GM21390 (cell line): ENCODE data around the gene HMGB4.
A peak's percentile ranks its signal among the peaks of the same experiment; 100 is the strongest.

Experiments
- ATAC-seq: cut with Tn5 transposase; IDR thresholded peaks from one replicate; pipeline ENCODE4 v1.9.1; 2021; ENCODE audit not compliant: unreplicated experiment

The HMGB4 gene

GRCh38 chr1:33897092-33897725 is 33.3 kb downstream of the HMGB4 start:
- ATAC-seq = no peak

- ATAC-seq = no peak
Measured at GRCh38 chr1:33898406-33898805, 34.5 kb downstream of the HMGB4 start.

DNA sequence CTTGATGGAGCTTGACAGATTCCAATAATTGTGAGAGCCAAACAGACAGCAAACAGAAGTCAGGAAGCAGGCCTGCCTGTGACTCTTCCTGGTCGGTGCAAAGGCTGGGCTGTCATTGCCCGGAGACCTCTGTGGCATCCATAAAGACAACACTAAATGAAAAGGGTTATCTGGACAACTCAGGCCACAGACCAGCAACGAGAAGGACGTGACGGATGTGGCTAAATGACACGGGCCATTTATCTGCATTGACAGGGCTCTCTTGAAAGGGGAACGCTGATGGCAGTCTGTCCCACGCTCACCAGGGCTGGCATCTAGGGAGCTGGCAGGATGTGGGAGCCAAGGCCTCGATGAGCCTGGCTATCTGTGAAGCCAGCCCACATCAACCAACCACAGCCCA is 35.0 kb downstream of the HMGB4 start:
- ATAC-seq = no peak

- ATAC-seq = no peak
Measured at GRCh38 chr1:33899746-33900145, 35.9 kb downstream of the HMGB4 start.

GRCh38 chr1:33902486-33903209 is 38.8 kb downstream of the HMGB4 start:
- ATAC-seq = peak; percentile 84

GRCh38 chr1:33903210-33903589 is 39.3 kb downstream of the HMGB4 start:
- ATAC-seq = peak; percentile 66

DNA sequence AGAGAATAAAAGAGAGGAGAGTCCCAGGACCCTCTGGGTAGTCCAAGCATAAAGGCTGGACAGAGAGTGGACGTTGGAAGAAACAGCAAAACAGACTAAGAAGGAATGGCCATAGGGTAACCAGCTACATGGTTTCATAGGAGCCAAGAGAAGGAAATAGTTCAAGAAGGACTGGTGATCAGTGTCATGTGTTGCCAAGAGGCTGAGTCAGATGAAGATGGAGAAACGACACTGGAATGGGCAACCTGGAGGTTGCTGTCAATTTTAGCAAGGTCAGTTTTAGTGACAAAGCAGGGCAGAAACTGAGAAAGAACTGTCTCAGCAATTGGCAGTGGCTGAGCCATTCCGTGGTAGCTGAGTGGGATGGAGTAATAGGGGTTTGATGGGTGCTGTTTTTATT is 41.4 kb downstream of the HMGB4 start:
- ATAC-seq = no peak

DNA sequence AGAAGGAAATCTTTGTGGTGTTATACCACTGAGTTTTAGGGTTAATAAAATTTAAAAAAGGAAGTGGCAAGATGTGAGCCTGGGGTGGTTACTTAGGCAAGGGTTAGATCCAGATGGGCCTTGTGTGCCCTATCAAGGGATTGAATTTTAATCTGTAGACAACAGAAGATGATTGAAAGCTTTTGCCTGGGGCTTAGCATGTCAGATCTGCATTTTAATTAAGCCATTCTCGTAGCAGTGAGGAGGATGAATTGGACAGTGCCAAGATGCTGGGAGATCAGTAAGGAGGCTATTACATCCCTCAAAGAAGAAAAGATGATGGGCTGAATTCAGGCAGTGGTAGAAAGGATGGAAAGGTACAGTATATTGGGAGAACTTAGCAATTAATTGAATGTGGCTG is 42.3 kb downstream of the HMGB4 start:
- no peak for ATAC-seq

- no peak for ATAC-seq
Measured at GRCh38 chr1:33908324-33908956, 44.6 kb downstream of the HMGB4 start.
